Endometrial microvascular endothelial cells (primary cell): ENCODE measurements around the gene TBC1D22A. TPM values are rescaled to one million over a fixed set of nuclear protein-coding genes. Genes with fewer than 3 reads are reported as not detected.

Experiments used
- in situ Hi-C: cut with HindIII; loops from 2 replicates; pipeline ENCODE4 v1.10.0; 2017; ENCODE audit warnings: low sequenced_read_pairs, low pct_unique_long_range_greater_than_20kb; ENCODE audit errors: inconsistent ontology term
- total RNA-seq: library from RNA; depleted of rRNA; stranded (reverse); fragments of >200 nt; gene quantifications from one replicate; pipeline ENCODE4 v1.2.3, GENCODE V29; 2015; ENCODE audit errors: inconsistent ontology term

TBC1D22A gene
- total RNA-seq, 1 donor from 2014 or later: 20.0 TPM

DNA sequence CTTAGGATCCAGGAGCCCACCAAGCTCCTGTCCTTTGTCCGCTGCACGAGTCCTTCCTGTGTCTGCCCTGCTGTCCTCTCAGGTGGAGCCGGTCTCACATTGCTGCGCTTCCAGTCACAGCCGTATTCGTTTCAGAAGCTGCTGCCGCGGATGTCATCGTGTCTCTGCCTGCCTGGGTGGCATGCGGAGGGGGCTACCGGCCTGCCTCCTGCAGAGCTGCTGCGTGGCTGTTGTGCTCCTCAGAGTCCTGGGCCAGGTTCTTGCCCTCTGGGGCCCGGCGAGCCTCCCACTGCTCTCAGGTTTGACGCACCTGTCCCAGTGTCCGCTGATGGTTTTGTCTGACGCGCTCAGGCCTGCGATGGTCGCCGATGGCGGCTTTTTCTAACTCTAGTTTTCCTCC, 254.2 kb downstream of the TBC1D22A start:
- in situ Hi-C loops: no loop called here

DNA sequence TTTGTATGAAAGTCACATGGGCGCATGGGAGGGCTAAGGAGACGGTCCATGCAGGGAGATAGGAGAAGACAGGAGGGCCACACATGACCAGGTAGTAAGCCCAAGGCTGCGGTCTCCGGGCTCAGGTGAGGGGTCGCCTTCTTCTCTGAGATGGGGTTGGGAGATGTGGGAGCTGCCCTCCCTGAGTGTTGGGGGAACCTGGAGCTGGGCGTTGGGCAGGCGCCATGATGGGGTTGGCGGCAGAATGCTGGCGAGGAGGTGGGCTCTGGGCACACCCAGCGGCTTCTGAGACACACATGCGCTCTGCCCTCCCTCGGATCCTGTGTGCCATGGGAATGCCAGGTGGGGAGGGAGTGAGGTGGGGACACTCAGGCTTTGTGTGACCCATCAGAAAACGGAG, 254.8 kb downstream of the TBC1D22A start:
- in situ Hi-C loops: no loop called here

DNA sequence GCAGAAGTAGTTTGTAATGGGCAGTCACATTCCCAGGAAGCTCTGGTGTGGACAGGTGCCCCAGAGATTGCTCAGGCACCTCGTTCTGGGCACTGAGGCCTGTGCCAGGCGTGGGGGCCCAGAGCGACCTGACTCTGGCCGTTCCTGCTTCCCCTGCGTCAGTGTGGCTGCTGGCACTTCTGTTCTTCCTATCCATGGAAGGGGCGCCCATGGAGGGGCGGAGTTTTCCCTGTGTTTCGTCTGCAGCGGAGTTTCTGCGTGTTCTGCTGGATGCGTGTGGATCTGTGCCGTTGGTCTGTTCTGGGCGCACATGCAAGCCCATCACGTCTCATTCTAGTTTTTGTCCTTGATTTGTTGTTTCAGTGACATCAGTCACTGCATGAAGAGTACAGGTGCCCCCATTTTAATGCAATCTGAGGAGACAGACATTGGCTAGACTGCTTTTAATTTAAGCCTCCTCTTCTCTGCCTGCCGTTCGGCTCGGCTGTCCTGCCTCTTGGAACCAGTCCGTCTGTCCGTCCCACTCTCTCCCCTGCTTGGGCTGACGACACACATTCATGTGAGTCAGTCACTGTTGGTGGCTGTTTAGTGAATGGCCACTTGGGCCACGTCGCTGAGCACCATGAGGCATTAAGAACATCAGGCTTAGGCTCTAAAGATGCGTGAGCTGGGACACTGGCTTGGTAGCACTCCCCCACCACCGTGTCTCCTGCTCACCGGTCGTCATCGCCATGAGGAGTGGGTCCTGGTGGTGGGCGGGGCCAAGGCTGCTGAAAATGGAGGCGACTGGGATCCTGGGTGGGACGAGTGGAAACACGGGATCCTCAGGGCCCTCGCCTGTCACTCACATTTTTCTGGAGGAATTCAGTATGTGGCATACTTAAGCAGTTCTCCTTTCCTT, 255.8 kb downstream of the TBC1D22A start:
- in situ Hi-C loops: no loop called here

DNA sequence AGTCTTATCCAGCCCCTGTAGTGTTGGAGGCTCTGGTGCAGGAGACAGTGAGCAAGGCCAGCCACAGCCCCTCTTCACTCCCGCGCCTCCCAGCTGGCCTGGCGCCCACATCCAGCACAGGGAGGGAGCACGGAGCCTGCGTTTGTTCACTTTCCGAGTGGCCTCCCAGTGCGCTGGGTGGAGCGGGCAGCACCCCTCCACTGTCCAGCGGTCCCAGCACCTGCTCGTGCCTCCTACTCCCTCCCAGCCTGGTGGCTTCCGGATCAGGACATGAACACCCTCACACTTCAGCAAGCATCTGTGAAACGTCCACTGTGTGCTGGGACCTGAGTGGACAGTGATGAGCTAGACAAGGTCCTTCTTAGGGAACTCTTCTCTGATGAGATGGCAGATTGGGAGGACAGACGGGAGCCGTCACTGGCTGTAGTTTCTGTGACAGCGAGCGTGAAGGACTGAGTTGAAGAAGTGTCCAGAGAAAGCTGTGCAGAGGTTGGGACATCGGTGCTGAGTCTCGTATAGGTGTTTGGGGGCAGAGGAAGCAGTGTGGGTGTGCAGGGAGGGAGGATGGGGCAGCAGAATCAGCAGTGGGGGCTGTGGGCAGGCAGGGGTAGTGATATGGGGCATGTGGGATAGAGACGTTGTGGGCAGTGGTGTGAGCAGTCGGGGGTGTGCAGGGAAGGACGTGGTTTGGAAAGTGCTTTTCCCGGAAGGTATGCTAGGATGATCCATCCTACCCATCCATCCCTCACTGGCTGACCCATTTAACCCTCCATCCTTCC, 256.8 kb downstream of the TBC1D22A start:
- in situ Hi-C loops: no loop called here

DNA sequence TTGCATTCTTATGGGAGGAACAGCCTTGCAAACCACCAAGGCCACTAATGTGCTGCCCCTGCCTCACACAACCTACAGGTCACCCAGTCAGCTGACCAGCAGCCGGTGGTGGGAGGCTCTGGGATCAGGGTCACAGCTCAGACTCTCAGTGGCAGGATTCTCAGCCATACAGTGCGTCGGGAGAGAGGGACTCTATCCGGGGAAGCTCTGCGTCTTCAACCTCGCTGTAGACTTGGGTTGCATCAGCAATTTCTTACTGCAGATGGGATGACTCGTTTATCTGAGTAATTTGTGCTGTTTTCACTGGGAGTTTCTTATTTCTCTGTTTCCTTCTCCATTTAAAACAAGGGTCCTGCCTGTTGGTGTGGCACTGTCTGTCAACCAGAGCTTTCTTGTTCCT, 257.7 kb downstream of the TBC1D22A start:
- in situ Hi-C loops: no loop called here

DNA sequence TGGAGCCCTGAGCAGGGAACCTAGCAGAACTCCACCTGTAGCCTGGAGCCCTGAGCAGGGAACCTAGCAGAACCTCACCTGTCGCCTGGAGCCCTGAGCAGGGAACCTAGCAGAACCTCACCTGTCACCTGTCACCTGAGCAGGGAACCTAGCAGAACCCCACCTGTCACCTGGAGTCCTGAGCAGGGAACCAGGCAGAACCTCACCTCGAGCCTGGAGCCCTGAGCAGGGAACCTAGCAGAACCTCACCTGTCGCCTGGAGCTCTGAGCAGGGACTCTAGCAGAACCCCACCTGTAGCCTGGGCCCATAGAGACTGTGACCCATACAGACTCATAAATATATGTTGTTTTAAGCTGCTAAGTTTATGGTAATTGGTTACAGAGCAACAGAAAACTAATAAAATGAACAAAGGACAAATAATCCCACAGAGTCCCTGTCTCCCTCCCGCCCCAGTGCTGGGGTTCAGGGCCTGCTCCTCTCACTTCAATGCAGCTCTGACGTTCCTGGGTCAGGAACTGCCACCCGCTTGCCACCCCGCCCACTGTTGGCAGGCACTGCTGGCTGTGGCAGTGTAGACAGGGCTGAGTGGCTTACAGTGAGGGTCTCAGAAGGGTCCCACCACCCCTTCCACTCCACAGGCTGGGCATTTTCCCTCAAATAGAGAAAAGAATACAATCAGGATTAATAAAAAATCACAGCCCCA, 259.1 kb downstream of the TBC1D22A start:
- in situ Hi-C loops: no loop called here

DNA sequence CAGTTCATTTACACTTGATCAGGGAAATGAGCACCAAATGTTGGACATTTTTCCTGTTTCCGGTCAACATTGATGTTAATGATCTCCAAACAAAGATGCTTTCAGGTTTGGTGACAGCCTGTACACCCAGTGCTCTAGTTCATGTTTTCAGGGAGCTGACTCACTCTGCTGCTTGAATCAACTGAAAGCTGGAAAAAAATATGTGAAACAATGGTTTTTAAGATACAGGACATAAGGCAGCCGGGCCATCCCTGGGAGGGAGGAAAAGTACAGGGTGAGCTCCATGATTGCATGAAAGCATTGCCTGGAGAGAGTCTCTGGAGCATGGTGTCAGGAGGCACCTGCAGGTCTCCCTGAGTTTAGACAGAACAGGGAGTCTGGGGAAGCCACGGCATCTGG, 259.6 kb downstream of the TBC1D22A start:
- in situ Hi-C loops: no loop called here

DNA sequence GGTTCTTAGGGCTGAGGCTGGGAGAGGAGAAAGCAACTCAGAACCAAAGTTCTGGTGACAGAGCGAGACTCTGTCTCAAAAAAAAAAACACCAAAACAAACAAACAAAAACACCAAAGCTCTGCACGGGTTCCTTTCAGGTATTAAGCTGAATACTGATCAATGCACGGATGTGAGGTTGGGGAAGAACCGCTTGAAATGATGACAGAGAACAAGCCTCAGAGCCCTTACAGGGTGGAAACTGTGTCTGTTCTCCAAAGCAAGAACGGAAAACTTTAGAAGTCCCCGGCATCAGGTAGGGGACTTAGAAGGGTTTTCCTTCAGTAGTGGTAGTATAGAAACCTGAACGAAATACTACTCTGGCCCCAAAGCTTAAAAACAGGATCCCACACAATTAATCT, 260.0 kb downstream of the TBC1D22A start:
- in situ Hi-C loops: no loop called here

DNA sequence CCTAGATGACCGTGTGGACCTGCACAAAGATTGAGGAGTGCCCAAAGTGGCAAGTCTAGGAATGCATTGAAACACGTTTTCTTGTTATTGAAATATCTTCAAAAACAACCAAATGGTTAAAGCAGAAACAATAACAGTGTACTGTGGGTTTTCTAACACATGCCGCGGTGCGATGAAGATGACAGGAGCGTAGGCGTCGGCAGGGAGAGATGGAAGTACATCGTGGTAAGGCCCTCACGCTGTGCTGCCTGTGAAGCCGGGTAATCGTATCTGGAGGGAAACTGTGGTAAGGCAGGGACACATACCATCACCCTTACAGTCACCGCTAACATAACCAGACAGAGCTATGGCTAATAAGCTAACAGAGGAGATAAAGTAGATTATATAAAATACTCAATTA, 261.4 kb downstream of the TBC1D22A start:
- in situ Hi-C loops: no loop called here

DNA sequence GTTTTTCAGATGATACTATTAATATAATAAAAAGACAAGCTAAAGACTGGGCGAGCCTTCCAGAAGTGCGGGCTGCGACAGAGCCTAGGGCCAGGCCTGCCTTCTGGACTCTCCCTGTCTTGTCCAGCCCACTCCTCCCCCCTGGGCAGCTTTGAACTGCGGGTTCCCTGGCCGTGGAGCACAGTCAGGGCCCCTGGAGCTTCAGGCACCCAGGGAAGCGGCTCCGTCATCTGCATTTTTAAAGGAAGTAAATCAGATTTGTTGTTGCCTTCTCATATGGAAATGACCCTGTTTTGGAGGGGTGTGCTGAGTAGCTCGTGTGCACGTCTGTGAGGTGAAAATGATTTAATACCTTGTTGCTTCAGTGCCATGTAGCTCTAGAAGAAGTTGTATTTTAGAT, 265.3 kb downstream of the TBC1D22A start:
- in situ Hi-C loops: no loop called here

DNA sequence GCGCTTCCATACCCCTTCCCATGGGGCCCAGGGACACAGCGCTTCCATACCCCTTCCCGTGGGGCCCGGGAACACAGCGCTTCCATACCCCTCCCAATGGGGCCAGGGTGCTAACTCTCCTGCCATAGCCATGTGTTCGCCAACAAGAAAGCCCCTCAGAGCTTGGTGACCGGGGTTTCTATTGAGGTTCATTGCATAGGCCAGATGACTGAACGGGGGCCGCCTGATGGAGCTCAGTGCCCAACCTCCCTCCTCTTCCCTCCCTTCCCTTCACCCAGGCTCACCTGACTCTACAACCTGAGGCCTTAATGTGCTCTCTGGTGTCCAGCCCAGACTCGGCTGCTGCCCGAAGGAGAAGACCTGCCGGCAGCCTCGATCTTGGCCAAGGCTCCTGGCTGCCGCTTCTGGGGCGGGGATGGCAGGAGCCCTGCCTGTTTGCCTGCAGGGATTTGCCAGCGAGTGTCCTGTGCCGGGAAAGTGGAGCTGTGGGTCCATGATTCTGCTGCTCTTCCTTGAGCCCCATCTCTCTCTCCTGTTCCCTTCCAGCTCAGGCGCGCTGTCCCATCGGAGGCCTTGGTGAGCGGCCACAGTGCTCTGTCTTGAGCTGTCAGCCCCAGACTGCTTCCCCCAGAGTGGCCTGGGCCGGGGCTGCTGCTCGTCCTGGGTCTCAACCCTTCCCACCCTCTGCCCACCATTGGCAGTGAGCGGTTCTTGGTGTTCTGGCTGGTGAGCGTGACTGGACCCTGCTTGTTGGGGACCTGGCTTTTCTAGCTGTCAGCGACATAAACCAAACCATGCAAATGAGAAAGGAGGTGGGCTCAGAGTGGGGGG, 267.0 kb downstream of the TBC1D22A start:
- in situ Hi-C loops: no loop called here

DNA sequence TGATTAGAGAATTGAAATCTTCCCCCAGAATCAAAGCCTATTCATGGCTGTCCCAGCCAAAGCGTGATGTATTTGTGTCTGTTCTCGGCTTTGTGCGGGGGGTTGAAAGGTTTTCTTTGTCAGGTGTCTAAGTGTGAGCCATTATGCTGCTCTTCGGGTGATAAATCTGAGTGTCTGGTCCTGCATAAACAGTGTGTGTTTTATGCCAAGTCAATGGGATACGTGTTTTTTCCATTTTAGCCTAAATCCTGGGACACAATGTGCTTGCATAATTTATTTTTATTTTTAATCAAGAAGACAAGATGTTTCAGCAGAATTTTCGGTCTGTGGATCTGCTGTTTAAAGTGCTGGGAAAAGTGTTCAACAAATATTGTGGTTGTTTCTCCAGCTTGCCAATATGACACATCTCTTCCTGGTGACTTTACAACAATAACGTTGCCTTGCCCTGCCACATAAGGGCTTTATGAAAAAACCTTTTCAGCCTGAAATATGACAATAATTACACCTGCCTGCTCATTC, 267.8 kb downstream of the TBC1D22A start:
- in situ Hi-C loops: no loop called here

DNA sequence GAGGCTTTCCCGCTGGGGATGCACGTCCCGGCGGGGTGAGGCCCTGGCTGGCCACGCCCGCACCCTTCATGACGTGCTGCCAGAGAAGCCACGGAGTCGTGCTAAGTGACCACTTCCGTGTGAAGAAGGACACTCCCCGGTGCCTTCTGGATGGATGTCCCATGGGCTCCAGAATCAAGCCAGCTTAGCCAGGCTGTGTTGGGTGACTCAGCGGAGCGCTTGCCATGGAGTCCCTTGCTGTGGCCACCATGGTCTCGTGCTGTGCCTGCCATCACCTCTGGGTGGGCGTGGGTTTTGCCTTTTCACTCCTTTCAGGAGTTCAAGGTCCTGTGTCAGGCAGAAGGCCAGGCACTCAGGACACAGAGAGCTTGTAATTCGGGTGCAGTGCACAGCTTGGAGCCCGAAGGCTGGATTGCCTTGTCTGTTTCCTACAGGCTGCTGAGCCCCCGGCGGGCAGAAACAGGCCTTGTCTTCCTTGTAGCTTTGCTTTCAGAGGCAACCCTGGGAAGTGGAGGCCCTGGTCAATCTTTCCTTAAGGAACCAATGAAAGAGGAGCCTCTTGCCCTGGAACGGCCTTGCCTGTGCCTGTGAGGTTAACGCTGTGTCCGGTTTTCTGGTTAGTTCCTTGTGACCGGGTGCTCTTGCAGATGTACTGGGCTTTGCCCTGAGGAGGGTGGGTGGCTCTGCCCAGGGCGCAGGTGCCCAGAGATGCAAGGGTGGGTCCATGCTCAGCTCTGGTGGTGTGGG, 268.6 kb downstream of the TBC1D22A start:
- in situ Hi-C loops: no loop called here

DNA sequence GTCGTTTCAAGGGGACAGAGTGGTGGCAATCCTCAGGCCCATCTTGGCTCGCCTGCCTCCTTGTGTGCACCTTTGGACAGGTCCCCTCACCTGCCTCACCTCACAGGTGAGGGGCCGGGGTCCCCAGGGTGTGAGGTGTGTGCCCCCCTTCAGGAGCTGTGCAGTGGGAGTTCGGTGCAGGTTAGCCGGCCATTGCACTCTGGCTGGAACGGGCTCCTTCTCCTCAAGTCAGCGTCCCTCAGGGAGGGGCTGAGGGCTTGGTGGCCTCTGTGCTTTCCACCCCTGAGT, 269.1 kb downstream of the TBC1D22A start:
- in situ Hi-C loops: no loop called here

DNA sequence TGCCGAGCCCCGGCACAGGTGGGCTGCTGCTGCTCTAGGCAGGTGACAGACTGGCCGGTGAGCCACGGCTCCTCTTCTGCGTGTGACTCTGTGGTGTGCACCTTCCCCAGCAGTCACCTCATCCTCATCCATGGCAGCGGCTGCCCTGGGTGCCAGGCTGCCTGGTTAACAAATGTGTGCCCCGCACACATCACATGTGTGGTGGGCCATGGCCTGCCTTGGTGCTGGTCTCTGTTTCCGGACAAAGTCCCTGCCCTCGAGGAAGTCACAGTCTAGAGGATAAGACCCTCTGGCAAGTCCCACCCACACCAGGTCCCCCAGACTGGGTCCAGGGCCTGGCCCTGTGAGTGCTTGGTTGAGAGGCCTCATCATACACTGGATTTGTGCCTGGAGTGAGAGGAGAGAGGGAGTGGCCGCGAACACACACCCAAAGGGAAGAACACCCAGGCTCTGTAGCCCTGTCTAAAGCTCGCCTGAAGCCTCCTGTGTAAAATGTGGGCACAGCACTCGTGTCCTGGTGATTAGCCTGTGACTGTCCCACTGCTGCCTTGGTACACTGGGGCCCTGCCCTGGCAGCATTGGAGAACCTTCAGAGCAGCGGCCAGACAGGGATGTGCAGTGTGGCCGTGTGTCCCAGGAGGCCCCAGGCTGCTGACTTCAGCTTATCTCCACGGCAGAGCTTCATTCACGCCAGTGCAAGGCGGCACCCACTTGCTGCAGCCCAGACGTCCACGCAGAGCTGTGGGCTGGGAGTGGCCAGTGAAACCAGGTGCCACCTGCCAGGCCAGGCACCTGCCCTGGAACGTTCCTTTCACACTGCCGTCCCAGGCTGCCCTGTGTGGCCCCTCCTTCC, 269.9 kb downstream of the TBC1D22A start:
- in situ Hi-C loops: no loop called here

DNA sequence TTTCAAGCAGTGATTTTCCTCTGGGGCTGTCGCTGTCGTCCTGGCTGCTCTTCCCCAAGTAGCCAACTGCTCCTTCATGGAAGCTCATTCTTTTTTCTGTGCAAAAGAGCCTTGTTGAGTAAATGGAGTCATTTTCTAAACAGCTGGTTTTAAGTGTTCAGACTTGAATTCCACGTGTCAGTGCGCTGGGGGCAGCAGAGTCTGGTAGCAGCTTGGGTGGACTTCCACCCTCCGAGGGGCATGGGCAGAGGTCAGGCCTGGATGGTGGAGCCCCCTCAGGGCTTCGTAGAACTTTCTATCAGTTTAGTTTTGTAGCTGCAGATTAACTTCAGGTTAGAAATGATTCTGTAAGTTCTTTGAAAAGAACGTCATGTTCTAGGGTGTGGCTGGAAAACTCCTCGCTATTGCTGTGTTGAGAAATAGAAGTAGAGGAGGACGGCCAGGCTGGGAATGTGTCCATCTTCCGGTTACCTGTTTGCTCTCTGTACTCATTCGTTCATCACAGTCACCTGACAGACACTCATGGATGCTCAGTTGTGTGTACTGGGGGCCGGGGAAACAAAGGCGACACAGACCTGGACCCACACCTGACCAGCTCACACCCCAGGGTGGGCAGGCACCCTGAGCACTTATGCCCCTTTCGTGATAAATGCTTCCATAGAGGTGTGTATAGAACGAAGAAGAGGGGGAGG, 270.7 kb downstream of the TBC1D22A start:
- in situ Hi-C loops: no loop called here

DNA sequence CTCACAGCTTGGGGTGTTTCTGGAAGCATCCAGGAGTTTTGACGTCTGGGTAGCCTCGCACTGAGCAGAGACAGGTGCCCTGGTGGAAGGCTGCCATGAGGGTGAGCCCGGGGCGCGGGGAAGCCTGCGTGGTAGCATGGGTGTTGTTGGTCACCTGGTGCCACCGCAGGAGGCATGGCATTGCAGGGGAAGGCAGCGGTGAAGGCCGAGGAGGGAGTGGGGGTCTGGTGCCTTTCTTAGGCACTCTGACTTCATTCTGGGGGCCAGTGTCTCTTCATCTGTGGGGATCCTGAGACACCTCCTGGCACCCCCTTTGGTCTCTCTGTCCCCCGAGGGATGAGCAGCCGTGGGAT, 271.2 kb downstream of the TBC1D22A start:
- in situ Hi-C loops: no loop called here
